HepG2 (cell line): ENCODE results near the gene ZNG1A. TPM values are rescaled to one million over a fixed set of nuclear protein-coding genes. Genes with fewer than 3 reads are reported as not detected.

Source experiments
- BRF2 ChIP-seq: sonication (generic); formaldehyde crosslinking; IDR thresholded peaks from 2 replicates; pipeline ENCODE4 v1.8.1; 2022; ENCODE audit warnings: mild to moderate bottlenecking, missing genetic modification reagents
- CHD2 ChIP-seq: IDR thresholded peaks from 2 replicates; pipeline ENCODE4 v1.6.1; 2011; ENCODE audit warnings: low read depth, low read length, improper control_type of control experiment
- ETV6 ChIP-seq: sonication (generic); formaldehyde crosslinking; conservative IDR thresholded peaks from 2 replicates; pipeline ENCODE4 v1.4.0; 2020; ENCODE audit warnings: missing genetic modification reagents
- FOSL1 ChIP-seq: sonication (generic); formaldehyde crosslinking; IDR thresholded peaks from 2 replicates; pipeline ENCODE4 v1.9.0; 2021; ENCODE audit warnings: missing genetic modification reagents, borderline replicate concordance
- GABPA ChIP-seq, 2 experiments: IDR thresholded peaks; 2 replicates each; pipeline ENCODE4 v1.6.1; 2011 to 2016; ENCODE audit warnings: low read depth in 2 of 2, low read length in 1 of 2, missing biosample characterization in 1 of 2, missing genetic modification characterization in 1 of 2
- GFI1 ChIP-seq: sonication (generic); formaldehyde crosslinking; IDR thresholded peaks from 2 replicates; pipeline ENCODE4 v1.5.0; 2020; ENCODE audit warnings: missing genetic modification reagents, mild to moderate bottlenecking, borderline replicate concordance
- GMEB1 ChIP-seq: sonication (generic); formaldehyde crosslinking; IDR thresholded peaks from 2 replicates; pipeline ENCODE4 v1.5.1; 2020; ENCODE audit warnings: missing genetic modification reagents, mild to moderate bottlenecking, borderline replicate concordance
- HDAC1 ChIP-seq: sonication (generic); formaldehyde crosslinking; IDR thresholded peaks from 2 replicates; pipeline ENCODE4 v1.5.1; 2020; ENCODE audit warnings: mild to moderate bottlenecking, missing genetic modification reagents
- JDP2 ChIP-seq: sonication (generic); formaldehyde crosslinking; IDR thresholded peaks from 2 replicates; pipeline ENCODE4 v1.8.1; 2022; ENCODE audit warnings: missing genetic modification reagents, borderline replicate concordance
- KLF16 ChIP-seq, 2 experiments: sonication (generic) in 1 of 2; formaldehyde crosslinking in 1 of 2; IDR thresholded peaks; 2 replicates each; pipeline versions ENCODE4 v1.6.1 to v1.8.0; 2016 to 2023; ENCODE audit warnings: missing genetic modification reagents in 2 of 2, missing compliant biosample characterization in 1 of 2
- MYPOP ChIP-seq: sonication (generic); formaldehyde crosslinking; IDR thresholded peaks from 2 replicates; pipeline ENCODE4 v1.8.1; 2023; ENCODE audit warnings: mild to moderate bottlenecking, moderate library complexity, missing genetic modification reagents
- PATZ1 ChIP-seq: sonication (generic); formaldehyde crosslinking; IDR thresholded peaks from 2 replicates; pipeline ENCODE4 v1.4.0; 2020; ENCODE audit warnings: missing genetic modification reagents
- RXRB ChIP-seq: IDR thresholded peaks from 2 replicates; pipeline ENCODE4 v1.6.1; 2016; ENCODE audit warnings: borderline replicate concordance, missing genetic modification reagents, missing compliant biosample characterization
- TAF1 ChIP-seq: sonication (generic); formaldehyde crosslinking; IDR thresholded peaks from 2 replicates; pipeline ENCODE4 v1.4.0; 2020; ENCODE audit warnings: missing genetic modification reagents
- THAP11 ChIP-seq: IDR thresholded peaks from 2 replicates; pipeline ENCODE4 v1.6.1; 2016; ENCODE audit warnings: missing biosample characterization, missing genetic modification reagents
- ZFY ChIP-seq: sonication (generic); formaldehyde crosslinking; IDR thresholded peaks from 2 replicates; pipeline ENCODE4 v1.4.0; 2020; ENCODE audit warnings: missing genetic modification reagents
- ZNF431 ChIP-seq: sonication (generic); formaldehyde crosslinking; IDR thresholded peaks from 2 replicates; pipeline ENCODE4 v1.9.0; 2022; ENCODE audit warnings: missing genetic modification reagents, low read depth, mild to moderate bottlenecking, borderline replicate concordance
- ZNF543 ChIP-seq: sonication (generic); formaldehyde crosslinking; IDR thresholded peaks from 2 replicates; pipeline ENCODE4 v1.4.0; 2020; ENCODE audit warnings: mild to moderate bottlenecking, missing genetic modification reagents
- ZNF556 ChIP-seq: sonication (generic); formaldehyde crosslinking; IDR thresholded peaks from 2 replicates; pipeline ENCODE4 v1.4.0; 2020; ENCODE audit warnings: mild to moderate bottlenecking, missing genetic modification reagents, borderline replicate concordance
- ZNF7 ChIP-seq: IDR thresholded peaks from 2 replicates; pipeline ENCODE4 v1.6.1; 2016; ENCODE audit warnings: missing biosample characterization, missing genetic modification reagents
- ZNF776 ChIP-seq: sonication (generic); formaldehyde crosslinking; IDR thresholded peaks from 2 replicates; pipeline ENCODE4 v1.4.0; 2020; ENCODE audit warnings: mild to moderate bottlenecking, missing genetic modification reagents
- ZNF792 ChIP-seq: IDR thresholded peaks from 2 replicates; pipeline ENCODE4 v1.6.1; 2016
- ZNF891 ChIP-seq: sonication (generic); formaldehyde crosslinking; IDR thresholded peaks from 2 replicates; pipeline ENCODE4 v1.5.0; 2020; ENCODE audit warnings: mild to moderate bottlenecking, missing genetic modification reagents
- ZSCAN20 ChIP-seq: sonication (generic); formaldehyde crosslinking; IDR thresholded peaks from 2 replicates; pipeline ENCODE4 v1.4.0; 2020; ENCODE audit warnings: missing genetic modification reagents, mild to moderate bottlenecking, borderline replicate concordance
- polyA plus RNA-seq, 8 experiments: library from polyadenylated mRNA; depleted of rRNA in 3 of 8; stranded (reverse) in 7 of 8; unstranded in 1 of 8; fragments of >200 nt; fragmentation: Illumina TruSeq in 4 of 8; extraction: Trizol in 4 of 8; gene quantifications; 2 replicates each; pipeline versions ENCODE4 v1.2.1 to v1.2.3, GENCODE V29; 2011 to 2016; ENCODE audit warnings: low read depth in 4 of 8, missing spikeins in 1 of 8, mixed read lengths in 1 of 8; ENCODE audit not compliant: insufficient read depth in 1 of 8
- total RNA-seq, 5 experiments: library from RNA; depleted of rRNA; stranded (reverse); fragments of >200 nt; fragmentation: Illumina TruSeq; extraction: Trizol; gene quantifications; 2 replicates each; pipeline ENCODE4 v1.2.3, GENCODE V29; 2016; ENCODE audit warnings: low read depth in 1 of 5

ZNG1A gene
- total and polyA plus RNA-seq, 2 of the 13 experiments (the other 11 are each of a cell fraction or from before 2014, with no cell fraction given) = 28.6 to 90.6 TPM

GRCh38 chr9:214648-215493 lies 36.0 kb upstream of the ZNG1A start, which contains the start of gene DOCK8 (continued):
- peak; percentile 55; the same call in 1 of the 2 replicates for TF ChIP-seq BRF2
- TF ChIP-seq ZNF891 (CRISPR knock-in tag) = 0 out of 2 replicates have a peak, but pooled peaks have one; percentile 44
- TF ChIP-seq JDP2 (CRISPR knock-in tag) = no peak
- 0 out of 2 replicates have a peak, but pooled peaks have one; percentile 45 for TF ChIP-seq ZNF776
- no peak for TF ChIP-seq ZNF7 (CRISPR knock-in tag)
- 0 out of 2 replicates have a peak, but pooled peaks have one; percentile 34 for TF ChIP-seq ETV6 (CRISPR knock-in tag)
- 0 out of 2 replicates have a peak, but pooled peaks have one; percentile 31 for TF ChIP-seq HDAC1 (CRISPR knock-in tag)
- peak; percentile 35; the same call in 1 of the 2 replicates for TF ChIP-seq TAF1 (CRISPR knock-in tag)
- no peak for TF ChIP-seq ZSCAN20 (CRISPR knock-in tag)
- no peak for TF ChIP-seq KLF16 (CRISPR knock-in tag; IDR thresholded peaks at IDR 0.05)
- TF ChIP-seq ZFY (CRISPR knock-in tag) = peak; percentile 67
- TF ChIP-seq ZNF543 = no peak
- peak; percentile 82; the same call in 1 of the 2 replicates for TF ChIP-seq ZNF556
- peak; percentile 47; the same call in 1 of the 2 replicates for TF ChIP-seq GFI1 (CRISPR knock-in tag)
- TF ChIP-seq GMEB1 (CRISPR knock-in tag) = no peak
- no peak for TF ChIP-seq RXRB (CRISPR knock-in tag)
- peak; percentile 14; the same call in 1 of the 2 replicates for TF ChIP-seq GABPA (IDR thresholded peaks at IDR 0.05; ENCODE audit: low read depth, low read length)
- no peak for TF ChIP-seq GABPA (CRISPR knock-in tag; IDR thresholded peaks at IDR 0.05; ENCODE audit: low read depth)
- TF ChIP-seq THAP11 (CRISPR knock-in tag) = no peak
- no peak for TF ChIP-seq FOSL1
- TF ChIP-seq PATZ1 (CRISPR knock-in tag) = no peak
- TF ChIP-seq ZNF792 = peak; percentile 22; the same call in 1 of the 2 replicates
- no peak for TF ChIP-seq CHD2
- TF ChIP-seq ZNF431 (CRISPR knock-in tag) = peak; percentile 51; the same call in 1 of the 2 replicates
- peak; percentile 96 for TF ChIP-seq MYPOP (CRISPR knock-in tag)
